HCT116 (cell line): ENCODE data around the gene MCTS1.

Source experiments
- CTCF ChIP-seq, 3 experiments: fragments of 200-600 bp in 1 of 3; sonication (generic) in 1 of 3; IDR thresholded peaks in 2 of 3; conservative IDR thresholded peaks in 1 of 3; 2 replicates each; pipeline ENCODE4 v1.5.1; 2012 to 2017; ENCODE audit warnings: low read depth in 2 of 3, low read length in 2 of 3, antibody characterized with exemption in 1 of 3, borderline replicate concordance in 1 of 3, control low read depth in 1 of 3, mild to moderate bottlenecking in 1 of 3, mixed read lengths in 1 of 3, mixed run types in 1 of 3, moderate library complexity in 1 of 3; ENCODE audit not compliant: insufficient read depth in 1 of 3
- MAX ChIP-seq: IDR thresholded peaks from 2 replicates; pipeline ENCODE4 v1.6.1; 2012
- POLR2AphosphoS5 ChIP-seq: IDR thresholded peaks from 2 replicates; pipeline ENCODE4 v1.6.1; 2011; ENCODE audit warnings: mild to moderate bottlenecking, low read depth, low read length, moderate library complexity
- REST ChIP-seq: IDR thresholded peaks from 2 replicates; pipeline ENCODE4 v1.6.1; 2012; ENCODE audit warnings: low read depth
- YY1 ChIP-seq: IDR thresholded peaks from 2 replicates; pipeline ENCODE4 v1.6.1; 2011; ENCODE audit warnings: low read length, low read depth, moderate library complexity, mild to moderate bottlenecking; ENCODE audit not compliant: insufficient replicate concordance; ENCODE audit errors: extremely low read depth

- TF ChIP-seq CTCF (IDR thresholded peaks at IDR 0.05 in 2 of 3, conservative IDR thresholded peaks at IDR 0.05 in 1 of 3; ENCODE audit: borderline replicate concordance in 1 of 3, insufficient read depth in 1 of 3, low read depth in 2 of 3, low read length in 2 of 3) (no peak), YY1 (no peak), MAX (no peak), POLR2AphosphoS5 (no peak), REST (no peak)
Measured at GRCh38 chrX:120647127-120647526, 43.2 kb downstream of the MCTS1 start.
